GM19397 (cell line): ENCODE measurements around the gene MMP14.
A peak's percentile ranks its signal among the peaks of the same experiment; 100 is the strongest.
"Not testable (repeated sequence)": the region's sequence is repeated elsewhere in the genome, so short reads cannot be mapped to it uniquely, and the experiment has no call there.

Experiments used
- ATAC-seq: cut with Tn5 transposase; IDR thresholded peaks from one replicate; pipeline ENCODE4 v1.9.1; 2021; ENCODE audit warnings: mild to moderate bottlenecking, moderate library complexity; ENCODE audit not compliant: unreplicated experiment

The MMP14 gene

DNA sequence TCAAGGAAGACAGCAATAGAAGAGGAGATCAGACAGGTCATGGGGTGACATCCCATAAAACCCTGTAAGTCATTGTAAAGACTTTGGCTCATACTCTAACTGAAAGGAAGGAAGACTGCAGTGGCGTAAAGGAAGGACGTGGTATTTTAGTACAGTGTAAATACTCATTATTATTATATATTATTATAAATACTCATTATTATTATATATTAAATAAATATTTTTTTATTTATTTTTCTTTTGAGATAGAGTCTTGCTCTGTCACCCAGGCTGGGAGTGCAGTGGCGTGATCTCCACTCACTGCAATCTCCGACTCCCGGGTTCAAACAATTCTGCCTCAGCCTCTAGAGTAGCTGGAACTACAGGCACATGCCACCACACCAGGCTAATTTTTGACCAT is 20.0 kb downstream of the MMP14 start:
- ATAC-seq, result no peak

DNA sequence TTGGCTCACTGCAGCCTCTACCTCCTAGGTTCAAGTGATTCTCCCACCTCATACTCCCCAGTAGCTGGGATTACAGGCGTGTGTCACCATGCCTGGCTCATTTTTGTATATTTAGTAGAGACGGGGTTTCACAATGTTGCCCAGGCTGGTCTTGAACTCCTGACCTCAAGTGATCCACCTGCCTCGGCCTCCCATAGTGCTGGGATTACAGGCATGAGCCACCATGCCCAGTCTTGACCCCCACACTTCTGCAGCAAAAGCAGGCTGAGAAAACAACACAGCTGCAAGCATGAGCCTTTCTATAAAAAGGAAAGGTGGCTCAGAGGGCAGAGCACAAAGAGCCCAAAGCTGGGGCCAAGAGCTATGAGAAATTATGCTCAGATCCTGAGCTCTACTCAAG is 24.0 kb downstream of the MMP14 start:
- ATAC-seq, result not testable (repeated sequence)

DNA sequence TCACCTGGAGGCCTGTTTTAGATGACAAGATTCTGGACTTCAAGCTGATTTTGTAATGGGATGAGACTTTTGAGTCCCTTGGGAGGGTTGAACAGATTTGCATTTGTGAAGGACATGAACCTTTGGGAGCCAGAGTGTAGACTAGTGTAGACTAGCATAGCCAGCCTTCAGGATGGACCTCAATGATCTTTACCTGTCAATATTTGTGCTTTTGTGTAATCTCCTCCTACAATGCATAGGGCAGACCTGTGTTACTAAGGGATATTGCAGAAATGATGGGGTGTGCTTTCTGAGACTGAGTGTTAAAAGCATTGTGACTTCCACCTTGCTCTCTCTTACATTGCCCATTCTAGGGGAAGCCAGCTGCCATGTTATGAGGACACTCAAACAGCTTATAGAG is 25.3 kb downstream of the MMP14 start:
- ATAC-seq, result no peak

DNA sequence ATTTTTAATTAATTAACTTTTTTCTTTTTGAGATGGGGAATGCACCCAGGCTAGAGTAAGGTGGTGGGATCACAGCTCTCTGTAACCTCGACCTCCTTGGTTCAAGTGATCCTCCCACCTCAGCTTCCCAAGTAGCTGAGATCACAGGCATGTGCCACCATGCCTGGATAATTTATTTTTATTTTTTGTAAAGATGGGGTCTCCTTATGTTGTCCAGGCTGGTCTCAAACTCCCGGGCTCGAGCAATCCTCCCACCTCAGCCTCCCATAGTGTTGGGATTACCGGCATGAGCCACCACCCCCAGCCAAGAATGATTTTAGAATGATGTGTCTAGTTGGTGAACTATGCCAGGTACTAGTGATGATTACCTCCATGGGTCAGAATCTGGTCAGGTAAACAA is 28.6 kb downstream of the MMP14 start:
- no peak for ATAC-seq

DNA sequence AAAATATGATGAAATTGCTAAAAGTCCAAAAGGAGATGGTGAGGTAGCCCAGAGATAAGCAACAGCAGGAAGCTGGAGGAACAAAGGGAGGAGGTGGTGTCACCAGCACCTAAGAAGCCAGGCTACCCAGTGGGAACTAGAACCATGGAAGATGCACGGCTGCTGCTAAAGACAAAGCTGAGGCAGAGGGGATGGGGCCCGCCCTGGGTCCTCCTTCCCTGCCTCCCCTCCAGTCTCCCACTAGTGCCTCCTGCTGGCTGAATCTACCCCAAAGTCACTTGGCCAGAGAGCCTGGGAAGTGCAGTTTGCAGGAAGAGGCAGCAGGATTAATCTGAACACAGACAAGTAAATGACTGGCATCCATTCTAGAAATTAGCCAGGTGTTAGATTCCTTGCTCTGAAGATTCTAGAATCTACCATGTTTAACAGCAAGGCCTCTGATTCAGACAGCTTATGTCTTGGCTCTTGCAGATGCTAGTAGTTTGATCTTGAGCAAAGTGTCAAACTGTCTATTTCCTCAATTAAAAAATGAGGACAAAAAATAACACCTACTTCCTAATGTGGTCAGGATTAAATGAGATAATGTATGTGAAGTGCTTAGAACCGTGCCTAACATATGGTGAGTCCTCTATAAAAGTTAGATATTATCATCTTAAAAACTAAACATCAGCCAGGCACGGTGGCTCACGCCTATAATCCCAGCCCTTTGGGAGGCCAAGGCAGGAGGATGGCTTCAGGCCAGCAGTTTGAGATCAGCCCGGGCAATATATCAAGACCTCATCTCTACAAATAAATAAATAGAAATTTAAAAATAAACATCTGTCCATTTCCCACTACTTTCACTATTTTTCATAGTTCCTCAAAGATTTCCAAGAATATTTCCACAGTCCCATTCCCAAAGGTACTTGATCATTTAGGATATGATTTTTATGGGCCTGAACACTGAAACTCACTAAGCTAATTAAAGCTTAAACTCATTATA is 29.3 kb downstream of the MMP14 start:
- ATAC-seq, result no peak

DNA sequence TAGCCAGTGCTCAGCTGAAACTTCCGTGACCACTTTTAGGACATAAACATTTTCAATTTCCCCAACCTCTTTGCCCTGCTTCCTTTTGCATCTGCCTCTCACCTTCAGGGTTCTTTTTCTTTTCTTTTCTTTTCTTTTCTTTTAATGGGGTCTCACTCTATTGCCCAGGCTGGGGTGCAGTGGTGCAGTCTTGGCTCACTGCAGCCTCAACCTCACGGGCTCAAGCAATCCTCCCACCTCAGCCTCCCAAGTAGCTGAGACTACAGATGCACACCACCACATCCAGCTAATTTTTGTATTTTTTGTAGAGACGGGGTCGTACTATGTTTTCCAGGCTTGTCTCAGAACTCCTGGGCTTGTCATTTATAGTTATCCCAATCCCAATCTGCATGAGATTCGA is 30.5 kb downstream of the MMP14 start:
- no peak for ATAC-seq

DNA sequence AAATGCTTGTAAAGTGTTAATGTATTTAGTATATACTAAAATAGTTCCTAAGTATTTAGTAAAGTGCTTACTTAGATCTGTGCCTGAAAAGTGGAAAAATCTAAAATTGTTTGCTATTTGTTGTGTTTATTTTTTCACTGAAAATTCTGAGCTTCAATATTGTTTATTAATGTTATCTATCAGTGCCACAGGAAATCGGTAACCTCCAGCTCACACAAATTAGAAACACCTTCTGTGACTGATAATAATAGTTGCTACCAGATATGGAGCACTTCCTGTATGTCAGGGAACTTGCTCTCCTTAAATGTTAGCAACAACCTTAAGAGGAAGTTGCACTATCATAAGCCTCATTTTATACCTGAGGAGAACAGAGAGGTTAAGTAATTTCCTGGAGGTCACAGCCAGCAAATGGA is 34.4 kb downstream of the MMP14 start:
- ATAC-seq, result peak; percentile 11

DNA sequence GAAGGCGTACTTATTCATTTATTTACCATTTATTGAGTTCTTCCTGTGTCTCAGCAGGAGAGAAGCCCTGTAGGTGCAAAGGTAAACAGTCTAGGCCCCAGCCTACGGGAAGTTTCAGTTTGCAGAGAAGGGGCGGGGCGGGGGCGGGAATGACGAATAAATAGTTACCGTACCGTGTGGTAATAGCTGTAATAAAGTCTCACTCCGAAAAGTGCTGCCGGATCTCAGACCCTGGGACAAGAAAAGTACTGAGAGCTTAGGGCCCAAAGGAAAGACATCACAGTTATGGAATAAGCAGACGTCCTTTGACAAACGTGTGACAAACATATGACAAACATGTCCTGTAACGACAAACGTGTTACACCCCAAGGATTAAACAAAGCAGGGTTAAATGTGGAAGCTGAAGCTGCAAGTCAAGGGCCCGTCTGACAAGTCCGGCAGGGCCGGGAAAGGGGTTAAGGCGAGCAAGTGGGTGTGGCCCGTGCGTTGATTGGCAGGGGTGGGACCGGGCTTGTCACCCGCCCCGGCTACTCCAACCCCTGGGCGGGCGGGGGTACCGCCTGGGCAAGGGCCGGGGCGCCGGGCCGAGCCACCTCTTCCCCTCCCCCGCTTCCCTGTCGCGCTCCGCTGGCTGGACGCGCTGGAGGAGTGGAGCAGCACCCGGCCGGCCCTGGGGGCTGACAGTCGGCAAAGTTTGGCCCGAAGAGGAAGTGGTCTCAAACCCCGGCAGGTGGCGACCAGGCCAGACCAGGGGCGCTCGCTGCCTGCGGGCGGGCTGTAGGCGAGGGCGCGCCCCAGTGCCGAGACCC is 35.0 kb downstream of the MMP14 start, which contains the start of gene LRP10:
Gene LRP10 (plus strand): TSS at position 517 of the 809 bp plus-strand sequence. CDS start 564 bp downstream, outside the sequence.
- ATAC-seq, result peak; percentile 86

DNA sequence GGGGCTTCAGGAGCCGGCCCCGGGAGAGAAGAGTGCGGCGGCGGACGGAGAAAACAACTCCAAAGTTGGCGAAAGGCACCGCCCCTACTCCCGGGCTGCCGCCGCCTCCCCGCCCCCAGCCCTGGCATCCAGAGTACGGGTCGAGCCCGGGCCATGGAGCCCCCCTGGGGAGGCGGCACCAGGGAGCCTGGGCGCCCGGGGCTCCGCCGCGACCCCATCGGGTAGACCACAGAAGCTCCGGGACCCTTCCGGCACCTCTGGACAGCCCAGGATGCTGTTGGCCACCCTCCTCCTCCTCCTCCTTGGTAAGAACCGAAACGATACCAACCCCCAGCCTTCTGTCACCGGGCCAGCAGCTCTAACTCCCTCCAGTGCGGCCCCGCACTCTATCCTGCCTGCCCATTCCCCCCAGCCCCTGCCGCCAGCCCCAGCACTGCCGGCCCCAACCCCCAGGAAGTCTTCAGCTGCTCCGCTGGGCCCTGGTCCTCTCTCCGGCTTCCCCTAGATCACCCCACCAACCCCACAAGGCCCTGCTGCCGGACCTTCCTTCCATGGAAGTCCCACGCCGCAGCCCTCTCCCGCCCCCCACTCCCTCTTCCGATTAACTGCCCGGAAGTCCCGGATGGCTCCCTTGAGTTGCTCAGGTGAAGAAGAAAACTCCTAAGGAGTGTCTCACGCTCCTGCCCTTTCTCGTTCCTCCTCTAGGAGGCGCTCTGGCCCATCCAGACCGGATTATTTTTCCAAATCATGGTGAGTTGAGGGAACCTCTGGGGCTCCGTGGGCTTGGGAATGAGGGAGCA is 35.8 kb downstream of the MMP14 start:
- ATAC-seq, result peak; percentile 20

DNA sequence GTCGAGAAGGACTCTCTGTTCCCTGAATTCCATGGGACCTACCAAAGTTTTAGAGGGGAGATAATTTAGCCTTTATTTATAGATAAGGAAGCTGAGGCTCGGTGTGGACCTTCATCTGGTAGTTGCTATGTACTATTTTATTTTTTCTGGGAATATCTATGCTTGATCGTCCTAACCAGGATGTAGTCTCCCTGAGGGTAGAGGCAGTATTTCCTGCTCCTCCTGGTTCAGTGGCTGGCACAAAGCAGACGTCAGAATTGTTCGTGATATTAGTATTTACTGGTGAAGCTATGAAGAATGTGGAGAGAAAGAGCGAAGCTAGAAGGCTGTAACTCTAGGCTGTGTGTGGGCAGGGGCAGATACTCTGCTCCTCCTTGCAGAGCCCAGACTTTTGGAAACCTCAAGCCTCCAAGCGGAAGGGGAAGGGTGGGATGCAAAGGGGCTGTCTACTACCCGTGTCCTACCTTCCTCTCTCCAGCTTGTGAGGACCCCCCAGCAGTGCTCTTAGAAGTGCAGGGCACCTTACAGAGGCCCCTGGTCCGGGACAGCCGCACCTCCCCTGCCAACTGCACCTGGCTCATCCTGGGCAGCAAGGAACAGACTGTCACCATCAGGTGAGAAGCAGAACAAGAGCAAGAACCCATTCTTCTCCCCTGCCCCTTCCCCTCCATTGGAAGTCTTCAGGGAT is 36.6 kb downstream of the MMP14 start:
- ATAC-seq, result no peak

DNA sequence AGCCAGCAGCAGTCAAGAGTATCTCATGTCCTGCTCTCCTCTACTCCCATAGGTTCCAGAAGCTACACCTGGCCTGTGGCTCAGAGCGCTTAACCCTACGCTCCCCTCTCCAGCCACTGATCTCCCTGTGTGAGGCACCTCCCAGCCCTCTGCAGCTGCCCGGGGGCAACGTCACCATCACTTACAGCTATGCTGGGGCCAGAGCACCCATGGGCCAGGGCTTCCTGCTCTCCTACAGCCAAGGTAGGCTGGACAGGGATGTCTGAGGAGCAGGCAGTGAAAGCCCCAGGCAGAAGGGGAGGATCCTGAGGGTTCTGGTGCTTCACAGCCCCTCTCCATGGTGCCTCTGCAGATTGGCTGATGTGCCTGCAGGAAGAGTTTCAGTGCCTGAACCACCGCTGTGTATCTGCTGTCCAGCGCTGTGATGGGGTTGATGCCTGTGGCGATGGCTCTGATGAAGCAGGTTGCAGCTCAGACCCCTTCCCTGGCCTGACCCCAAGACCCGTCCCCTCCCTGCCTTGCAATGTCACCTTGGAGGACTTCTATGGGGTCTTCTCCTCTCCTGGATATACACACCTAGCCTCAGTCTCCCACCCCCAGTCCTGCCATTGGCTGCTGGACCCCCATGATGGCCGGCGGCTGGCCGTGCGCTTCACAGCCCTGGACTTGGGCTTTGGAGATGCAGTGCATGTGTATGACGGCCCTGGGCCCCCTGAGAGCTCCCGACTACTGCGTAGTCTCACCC is 38.8 kb downstream of the MMP14 start:
- ATAC-seq, result no peak

DNA sequence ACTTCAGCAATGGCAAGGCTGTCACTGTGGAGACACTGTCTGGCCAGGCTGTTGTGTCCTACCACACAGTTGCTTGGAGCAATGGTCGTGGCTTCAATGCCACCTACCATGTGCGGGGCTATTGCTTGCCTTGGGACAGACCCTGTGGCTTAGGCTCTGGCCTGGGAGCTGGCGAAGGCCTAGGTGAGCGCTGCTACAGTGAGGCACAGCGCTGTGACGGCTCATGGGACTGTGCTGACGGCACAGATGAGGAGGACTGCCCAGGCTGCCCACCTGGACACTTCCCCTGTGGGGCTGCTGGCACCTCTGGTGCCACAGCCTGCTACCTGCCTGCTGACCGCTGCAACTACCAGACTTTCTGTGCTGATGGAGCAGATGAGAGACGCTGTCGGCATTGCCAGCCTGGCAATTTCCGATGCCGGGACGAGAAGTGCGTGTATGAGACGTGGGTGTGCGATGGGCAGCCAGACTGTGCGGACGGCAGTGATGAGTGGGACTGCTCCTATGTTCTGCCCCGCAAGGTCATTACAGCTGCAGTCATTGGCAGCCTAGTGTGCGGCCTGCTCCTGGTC is 39.4 kb downstream of the MMP14 start:
- no peak for ATAC-seq

DNA sequence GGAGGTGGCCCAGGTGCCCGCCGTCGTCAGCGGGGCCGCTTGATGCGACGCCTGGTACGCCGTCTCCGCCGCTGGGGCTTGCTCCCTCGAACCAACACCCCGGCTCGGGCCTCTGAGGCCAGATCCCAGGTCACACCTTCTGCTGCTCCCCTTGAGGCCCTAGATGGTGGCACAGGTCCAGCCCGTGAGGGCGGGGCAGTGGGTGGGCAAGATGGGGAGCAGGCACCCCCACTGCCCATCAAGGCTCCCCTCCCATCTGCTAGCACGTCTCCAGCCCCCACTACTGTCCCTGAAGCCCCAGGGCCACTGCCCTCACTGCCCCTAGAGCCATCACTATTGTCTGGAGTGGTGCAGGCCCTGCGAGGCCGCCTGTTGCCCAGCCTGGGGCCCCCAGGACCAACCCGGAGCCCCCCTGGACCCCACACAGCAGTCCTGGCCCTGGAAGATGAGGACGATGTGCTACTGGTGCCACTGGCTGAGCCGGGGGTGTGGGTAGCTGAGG is 40.7 kb downstream of the MMP14 start:
- no peak for ATAC-seq

DNA sequence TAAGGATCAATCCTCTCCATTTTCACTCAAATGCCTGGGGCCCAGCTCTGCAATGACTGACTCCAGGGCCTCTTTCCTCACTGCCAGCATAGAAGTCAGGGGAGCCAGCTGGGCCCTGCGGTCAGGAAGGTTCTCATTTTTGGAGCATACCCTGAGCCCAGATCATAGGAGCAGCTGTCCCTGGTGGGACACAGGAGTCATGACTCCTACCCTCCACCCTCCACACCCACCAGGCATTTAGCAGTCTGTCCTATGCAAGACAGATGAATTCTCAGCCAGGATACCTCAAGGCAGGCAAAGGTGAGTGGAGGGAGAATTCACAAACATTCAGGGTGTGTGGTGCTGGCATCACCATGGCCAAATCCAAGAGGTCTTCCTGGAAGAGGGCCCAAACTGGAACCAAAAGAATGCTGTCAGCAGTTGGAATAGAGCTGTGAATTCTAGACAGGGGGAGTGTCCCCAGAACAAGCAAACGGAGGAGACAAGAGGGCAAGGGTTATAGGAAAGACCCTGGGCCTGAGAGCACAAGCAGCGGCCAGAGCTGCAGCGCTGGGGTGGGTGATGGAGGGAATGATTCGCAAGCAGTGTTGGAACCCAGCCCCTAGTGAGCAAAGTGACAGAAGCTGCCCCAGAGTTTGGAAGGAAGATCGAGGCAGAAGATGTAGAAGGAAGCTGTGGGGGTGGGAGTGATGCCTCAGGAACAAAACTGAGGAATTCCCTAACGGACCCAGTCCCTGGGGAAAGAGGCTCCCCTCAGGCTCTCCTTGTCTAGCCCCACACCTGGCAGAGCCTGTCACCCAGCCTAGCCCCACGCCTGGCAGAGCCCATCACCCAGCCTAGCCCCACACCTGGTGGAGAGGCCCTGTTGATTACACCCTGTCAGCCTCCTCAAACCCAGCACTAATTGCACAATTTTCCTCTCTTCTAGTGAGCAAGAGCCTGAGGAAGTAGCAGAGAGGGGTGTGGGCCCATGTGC is 42.2 kb downstream of the MMP14 start:
- no peak for ATAC-seq

DNA sequence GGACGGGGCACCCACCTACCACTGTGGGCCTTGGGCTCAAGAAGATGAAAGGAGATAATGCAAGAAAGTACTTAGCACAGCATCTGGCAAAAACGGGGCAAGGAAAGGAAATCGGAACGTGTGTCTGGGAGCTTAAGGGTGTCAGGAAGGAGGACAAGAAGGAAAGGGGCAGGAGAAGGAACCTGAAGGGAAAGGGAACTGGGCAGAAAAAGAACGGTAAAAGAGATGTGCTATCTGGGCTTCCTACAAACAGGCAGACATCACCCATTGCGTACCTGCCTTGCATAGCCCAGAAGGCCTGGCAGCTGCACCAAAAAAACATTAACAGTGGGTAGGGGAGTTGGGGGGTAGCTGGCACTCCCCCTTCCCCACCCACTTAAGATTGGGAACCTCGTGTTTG is 45.7 kb downstream of the MMP14 start:
- ATAC-seq, result no peak

DNA sequence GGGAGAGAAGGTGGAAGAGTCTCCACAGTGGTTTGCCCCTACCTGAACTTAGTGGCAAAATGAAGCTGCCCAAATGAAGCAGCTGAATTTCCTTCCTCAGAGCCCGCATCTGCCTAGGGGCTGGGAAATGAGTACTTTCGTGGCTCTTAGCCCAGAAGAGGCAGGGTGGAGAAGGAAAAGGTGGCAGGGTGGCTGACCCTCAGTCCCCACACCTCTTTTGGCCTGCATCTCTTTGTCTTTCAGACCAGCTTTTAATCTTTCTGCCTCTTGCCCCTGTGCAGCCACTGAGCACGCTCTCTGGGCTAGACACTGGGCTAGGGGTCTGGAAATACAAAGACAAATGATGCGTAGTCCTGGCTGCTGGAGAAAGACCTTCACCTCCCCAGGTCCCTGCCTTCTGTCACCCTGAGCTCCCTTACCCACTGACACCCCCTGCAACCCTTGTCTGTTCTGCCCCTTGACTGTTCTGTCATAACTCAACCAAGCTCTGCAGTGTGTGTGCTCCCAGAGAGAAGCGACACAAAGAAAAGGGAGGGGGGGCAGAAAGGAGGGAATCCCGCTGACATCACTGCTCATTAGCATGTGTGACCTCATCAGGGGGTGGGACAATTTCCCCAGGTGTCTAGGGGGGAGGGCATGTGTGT is 46.3 kb downstream of the MMP14 start:
- ATAC-seq, result no peak

DNA sequence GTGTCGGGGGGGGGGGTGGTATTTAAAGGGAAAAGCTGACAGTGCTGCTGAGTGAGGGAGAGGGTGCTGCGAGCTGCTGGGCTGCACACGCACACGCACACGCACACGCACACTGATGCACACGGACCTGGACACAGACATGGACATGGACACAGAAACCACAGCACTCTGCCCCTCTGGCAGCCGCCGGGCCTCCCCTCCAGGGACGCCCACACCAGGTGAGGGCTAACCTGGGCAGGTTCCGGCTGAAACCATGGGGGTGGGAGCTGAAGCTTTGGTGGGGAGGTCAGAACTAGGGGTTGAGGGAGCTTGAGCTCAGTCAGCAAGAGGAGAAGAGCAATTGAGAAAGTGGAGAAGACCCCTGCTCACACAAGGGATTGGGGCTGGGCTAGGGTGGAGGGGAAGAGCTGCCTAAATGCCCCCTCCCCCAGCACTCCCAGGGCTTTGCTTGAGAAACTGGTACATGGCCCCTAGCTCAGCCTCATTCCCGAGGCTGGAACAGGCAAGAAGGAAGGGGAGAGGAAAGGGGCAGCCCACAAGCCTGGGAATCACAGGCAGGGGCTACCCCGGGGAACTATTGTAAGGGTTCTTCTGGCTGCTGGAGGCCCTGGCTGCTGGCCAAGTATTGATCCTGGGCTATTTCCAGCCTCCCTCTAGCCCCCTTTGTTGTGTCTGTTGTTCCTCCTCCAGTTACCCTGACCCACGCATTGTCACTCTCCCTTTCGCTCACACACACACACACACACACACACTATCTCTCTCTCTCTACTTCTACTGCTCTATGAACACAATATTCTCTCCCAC is 47.0 kb downstream of the MMP14 start, which contains the start of gene REM2:
Gene REM2 (plus strand): TSS at position 50 of the 804 bp plus-strand sequence. CDS start 66 bp downstream, at position 116.
- ATAC-seq, result no peak
